ENCODE results near the gene CDIP1.

Gene CDIP1

DNA sequence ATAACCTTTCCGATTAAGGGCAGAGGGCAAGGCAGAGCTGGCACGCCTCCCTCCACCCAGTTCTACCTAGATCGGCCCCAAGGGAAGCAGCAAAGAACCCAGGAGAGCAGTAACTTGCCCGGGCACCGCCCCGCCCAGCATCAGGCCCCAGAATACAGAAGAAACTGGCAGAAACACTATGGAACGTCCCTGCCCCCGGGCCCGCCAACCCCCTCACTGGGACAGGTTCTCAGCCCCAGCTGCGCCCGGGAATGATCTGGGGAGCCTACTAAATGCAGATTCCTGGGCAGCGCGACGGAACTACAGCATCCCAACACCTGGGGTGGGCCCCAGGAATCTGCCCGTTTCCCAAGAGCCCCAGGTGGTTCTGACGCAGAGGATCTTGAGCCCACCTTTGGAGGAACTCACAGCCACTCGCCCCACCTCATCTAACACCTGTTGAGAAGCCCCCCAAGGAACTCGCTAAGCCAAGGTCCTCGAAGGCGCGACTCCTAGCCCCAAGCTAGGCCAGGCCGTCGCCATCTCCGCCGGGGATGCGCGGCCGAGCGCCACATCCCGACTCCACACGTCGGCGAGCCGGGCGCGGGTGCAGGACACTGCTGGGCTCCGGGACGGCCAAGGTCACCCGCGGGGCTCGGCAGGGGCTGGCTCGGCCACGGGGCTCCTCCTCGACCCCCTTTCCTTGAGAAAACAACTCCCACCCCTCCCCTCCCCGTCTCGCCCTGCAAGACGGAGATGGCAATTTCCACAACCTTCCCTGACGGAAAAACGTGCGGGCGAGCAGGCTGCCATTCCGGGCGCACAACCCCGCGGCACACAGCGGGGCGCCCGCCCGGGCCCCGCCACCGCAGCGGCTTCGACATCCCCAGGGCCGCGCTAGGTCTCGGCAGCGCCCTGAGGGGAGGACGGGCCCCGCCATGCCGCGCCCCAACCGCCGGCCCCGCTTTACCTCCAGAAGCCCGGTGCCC lies 913 bp downstream of the CDIP1 start:
- DNase-seq = no peak

- no peak for DNase-seq
Observed at GRCh38 chr16:4536391-4537106, 2.0 kb downstream of the CDIP1 start.

DNA sequence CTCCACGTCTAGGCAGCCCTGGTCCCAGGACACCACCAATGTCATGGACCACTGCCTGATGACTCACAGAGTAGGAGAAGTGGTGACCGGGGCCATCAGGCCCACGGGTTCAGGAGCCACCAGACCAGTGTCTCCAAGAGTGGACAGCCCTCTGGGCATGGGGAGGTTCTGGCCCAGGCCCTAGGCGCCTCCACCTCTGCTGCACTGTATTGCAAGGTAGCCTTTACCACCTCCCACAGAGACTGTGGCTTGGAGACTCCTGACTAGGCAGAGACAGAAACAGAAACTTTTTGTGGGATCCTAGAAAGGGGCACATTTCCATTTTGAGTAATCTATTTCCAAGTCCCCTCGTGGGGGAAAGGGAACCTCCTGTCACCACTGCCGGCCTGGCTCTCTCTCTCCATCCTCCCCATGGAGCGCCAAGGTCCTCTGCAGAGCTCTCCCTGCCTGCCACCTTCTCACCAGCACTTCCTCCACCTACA lies 2.9 kb downstream of the CDIP1 start:
- DNase-seq = no peak

GRCh38 chr16:4534151-4534790 lies 4.3 kb downstream of the CDIP1 start:
- peak; percentile 38 for DNase-seq

DNA sequence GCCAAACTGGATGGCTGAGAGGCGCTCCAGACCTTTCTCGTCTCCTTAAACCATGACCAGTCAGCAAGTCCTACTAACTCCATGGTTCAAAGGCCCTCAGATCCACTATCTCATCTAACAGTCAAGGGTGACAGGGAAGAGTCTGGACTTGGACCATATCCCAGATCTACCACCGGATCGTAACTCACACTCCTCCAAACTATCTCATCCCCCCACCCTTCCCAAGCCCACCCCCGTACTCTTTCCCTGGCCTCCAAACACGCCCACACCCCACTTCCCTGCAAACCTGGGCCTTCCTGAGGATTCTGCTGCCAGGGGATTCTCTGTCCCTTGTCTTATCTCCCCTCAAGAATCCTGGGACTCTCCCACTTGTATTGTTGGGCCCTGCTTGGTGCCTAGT lies 5.1 kb downstream of the CDIP1 start:
- DNase-seq = no peak

- DNase-seq = no peak
Observed at GRCh38 chr16:4532238-4532637, 6.3 kb downstream of the CDIP1 start.

DNA sequence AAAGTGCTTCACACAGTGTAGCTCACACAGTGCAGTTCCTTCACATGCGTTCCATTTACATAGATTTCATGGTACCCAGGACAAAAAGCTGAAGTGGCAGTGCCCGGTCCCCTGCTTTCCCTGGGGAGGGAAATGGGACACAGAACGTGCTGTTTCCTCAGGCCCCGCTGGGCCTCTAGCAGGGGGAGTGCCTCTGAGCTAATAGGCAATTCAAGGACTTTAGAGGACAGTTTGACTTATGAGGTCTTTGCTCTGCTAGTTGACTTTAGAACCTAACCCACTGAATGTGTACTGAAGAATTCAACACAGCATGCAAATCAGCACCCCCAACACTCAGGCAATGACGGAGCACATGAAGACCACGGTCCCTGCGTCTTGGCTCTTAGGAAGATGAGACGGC lies 6.8 kb downstream of the CDIP1 start:
- no peak for DNase-seq

DNA sequence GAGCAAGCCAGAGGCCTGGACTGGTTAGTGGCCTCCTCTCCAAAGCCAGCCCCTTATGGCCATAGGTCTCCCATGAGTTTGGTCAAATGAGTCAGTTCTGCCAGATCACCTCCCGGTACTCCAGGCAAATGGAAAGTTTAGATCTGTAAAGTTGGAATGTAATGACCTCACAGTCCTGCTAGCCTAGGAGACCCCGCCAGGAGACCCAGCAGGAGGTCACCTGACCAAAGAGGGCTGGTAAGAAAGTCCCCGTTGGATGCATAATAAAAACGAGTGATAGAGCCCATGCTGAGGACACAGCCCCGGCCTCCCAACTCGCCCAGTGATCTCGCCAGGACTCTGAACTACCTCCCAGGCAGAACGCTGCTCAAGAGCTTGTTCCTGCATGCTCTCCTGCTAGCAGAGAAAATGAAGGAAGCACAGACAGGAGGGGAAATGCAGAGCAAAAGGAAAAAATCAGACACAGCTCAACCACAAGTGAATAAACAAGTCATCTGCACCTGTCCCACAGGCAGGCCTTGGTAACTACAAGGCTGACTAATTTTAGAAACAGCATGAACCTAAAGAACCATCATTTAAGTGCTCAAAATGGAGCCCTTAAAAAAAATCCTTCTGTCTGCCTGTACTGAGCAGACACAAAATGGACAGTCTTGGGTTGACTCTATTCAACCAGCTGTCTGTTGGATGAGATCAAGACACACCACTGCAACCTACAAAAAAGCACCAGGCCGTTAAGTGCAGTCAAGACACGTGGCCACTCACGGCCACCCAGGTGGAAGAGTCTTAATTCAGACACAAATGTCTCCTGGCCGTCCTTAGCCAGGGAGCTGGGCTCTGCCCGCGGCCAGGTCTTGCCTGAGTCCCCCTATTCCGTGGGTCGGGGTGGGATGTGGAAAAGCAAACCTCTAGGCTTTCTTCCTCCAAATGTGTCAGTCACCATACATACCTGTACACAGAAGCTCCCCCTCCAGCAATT lies 9.2 kb downstream of the CDIP1 start:
- no peak for DNase-seq

DNA sequence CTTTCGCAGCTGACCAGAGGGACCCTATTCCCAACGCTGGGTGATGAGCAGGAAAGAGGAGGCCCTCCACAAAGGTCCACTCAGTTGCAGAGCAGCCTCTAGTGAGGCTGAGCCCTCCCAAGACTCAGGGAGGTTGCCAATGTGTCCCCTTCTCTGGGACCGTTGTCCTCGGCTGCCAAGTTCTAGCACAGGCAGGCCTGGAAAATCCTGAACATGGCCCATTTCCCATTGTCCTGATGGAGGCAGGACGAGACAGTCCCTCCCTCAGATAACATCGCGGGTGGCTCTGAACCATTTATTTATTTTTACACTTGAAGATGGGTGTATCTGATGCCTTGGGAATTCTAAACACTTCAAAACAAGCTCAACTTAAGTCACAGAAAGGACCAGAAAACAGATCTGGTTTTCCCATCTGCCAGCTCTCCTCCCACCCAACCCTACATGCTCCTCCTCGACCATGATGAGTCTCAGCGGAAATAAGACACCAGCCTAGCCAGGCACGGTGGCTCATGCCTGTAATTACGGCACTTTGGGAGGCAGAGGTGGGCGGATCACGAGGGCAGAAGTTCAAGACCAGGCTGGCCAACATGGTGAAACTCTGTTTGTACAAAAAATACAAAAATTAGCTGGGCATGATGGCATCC lies 12.8 kb downstream of the CDIP1 start:
- DNase-seq = no peak

GRCh38 chr16:4525069-4525468 lies 13.5 kb downstream of the CDIP1 start:
- DNase-seq = no peak

- no peak for DNase-seq
Observed at GRCh38 chr16:4524571-4524970, 14.0 kb downstream of the CDIP1 start.

DNA sequence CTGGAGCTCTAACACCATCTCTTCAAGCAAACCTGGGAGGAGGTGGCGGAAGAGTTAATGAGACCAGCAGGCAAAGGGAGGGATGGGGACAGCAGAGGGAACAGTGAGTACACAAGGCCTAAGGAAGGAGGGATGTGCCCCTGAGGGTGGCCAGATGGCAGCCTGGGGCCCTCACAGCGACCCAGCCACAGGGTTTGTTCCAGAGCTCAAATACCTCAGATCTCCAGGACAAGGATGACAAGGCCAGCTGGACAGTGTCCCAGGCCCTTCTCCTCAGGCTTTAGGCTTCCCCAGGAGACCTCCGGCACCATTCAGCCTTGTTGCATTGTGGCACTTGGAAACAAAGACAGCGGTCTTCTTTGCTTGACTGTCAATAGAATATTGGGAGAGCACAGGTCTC lies 14.9 kb downstream of the CDIP1 start:
- DNase-seq = no peak

GRCh38 chr16:4522051-4522581 lies 16.5 kb downstream of the CDIP1 start:
- no peak for DNase-seq

- DNase-seq = no peak
Observed at GRCh38 chr16:4520913-4521312, 17.7 kb downstream of the CDIP1 start.

- DNase-seq = no peak
Observed at GRCh38 chr16:4519274-4520058, 19.1 kb downstream of the CDIP1 start.

GRCh38 chr16:4517812-4518680 lies 20.5 kb downstream of the CDIP1 start:
- no peak for DNase-seq

GRCh38 chr16:4515611-4516233 lies 22.9 kb downstream of the CDIP1 start:
- DNase-seq = peak; percentile 24

DNA sequence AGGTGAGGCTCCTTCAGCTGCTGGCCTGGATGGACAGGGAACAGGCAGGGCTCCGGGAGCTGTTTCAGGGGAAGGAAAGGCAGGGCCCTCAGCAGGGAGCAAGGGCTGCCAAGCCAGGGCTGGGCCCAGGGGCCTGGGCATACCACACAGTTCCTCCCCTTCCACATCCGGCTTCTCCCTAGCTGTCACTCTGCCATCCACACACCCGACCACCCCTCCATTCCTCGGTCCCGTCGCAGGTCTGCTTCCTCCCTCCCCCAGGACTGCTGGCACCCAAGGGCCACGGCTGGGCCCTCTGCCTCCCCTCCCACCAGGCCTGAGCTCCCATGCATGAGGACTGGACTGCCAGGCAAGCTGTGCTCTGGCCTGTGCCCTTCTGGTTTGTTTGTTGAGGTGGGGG lies 24.0 kb downstream of the CDIP1 start:
- DNase-seq = no peak

DNA sequence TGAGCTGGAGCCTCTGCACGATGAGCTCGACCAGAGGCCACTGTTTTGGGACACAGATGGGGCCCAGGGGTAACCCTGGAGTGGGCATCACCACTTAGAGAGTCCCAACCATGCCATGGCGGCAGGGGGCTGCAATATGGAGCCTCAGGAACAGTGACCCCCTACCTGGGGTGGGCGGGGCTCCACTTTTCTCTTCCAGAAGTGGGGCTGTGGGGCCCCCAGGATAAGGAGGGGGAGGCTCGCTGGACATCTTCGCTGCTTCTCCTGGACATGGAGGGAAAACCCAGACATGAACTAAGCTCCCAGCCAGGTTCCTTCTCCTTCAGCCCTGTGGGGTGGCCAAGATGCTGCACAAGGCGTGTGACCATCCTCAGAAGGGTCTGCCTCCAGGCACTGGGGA lies 24.7 kb downstream of the CDIP1 start:
- DNase-seq = no peak

Measured in CD4-positive, alpha-beta T cell treated with Interleukin-12 subunit alpha and Interleukin-12 subunit beta, for 1 hour (primary cell).